ENCODE measurements around the gene ZFHX3.

DNA sequence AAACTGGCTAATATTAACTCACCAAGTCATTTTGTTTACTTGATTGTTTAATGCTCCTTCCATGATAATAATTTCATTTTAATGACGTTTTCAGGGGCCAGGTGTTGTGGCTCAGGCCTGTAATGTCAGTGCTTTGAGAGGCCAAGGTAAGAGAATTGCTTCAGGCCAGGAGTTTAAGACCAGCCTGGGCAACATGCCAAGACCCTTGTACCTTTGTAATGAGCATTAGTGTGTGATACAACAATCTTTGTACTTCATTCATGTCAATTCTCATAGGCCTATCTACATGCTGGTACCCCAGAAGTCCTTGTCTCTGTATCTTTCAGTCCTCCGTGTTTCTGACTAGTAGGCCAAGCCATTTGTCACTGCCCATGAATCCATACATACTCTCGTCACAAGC lies 296.9 kb downstream of the ZFHX3 start:
- TF ChIP-seq, protein P1, sequence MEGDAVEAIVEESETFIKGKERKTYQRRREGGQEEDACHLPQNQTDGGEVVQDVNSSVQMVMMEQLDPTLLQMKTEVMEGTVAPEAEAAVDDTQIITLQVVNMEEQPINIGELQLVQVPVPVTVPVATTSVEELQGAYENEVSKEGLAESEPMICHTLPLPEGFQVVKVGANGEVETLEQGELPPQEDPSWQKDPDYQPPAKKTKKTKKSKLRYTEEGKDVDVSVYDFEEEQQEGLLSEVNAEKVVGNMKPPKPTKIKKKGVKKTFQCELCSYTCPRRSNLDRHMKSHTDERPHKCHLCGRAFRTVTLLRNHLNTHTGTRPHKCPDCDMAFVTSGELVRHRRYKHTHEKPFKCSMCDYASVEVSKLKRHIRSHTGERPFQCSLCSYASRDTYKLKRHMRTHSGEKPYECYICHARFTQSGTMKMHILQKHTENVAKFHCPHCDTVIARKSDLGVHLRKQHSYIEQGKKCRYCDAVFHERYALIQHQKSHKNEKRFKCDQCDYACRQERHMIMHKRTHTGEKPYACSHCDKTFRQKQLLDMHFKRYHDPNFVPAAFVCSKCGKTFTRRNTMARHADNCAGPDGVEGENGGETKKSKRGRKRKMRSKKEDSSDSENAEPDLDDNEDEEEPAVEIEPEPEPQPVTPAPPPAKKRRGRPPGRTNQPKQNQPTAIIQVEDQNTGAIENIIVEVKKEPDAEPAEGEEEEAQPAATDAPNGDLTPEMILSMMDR (IDR thresholded peaks at IDR 0.05 in 8 of 11, conservative IDR thresholded peaks at IDR 0.05 in 3 of 11), result no peak
- no peak for TF ChIP-seq POLR2A (IDR thresholded peaks at IDR 0.05)
- no peak for TF ChIP-seq POLR2AphosphoS5 (IDR thresholded peaks at IDR 0.05)
